Measurements from ENCODE around the gene UPK3A.
"Not testable (repeated sequence)": the region's sequence is repeated elsewhere in the genome, so short reads cannot be mapped to it uniquely, and the experiment has no call there.

The UPK3A gene

DNA sequence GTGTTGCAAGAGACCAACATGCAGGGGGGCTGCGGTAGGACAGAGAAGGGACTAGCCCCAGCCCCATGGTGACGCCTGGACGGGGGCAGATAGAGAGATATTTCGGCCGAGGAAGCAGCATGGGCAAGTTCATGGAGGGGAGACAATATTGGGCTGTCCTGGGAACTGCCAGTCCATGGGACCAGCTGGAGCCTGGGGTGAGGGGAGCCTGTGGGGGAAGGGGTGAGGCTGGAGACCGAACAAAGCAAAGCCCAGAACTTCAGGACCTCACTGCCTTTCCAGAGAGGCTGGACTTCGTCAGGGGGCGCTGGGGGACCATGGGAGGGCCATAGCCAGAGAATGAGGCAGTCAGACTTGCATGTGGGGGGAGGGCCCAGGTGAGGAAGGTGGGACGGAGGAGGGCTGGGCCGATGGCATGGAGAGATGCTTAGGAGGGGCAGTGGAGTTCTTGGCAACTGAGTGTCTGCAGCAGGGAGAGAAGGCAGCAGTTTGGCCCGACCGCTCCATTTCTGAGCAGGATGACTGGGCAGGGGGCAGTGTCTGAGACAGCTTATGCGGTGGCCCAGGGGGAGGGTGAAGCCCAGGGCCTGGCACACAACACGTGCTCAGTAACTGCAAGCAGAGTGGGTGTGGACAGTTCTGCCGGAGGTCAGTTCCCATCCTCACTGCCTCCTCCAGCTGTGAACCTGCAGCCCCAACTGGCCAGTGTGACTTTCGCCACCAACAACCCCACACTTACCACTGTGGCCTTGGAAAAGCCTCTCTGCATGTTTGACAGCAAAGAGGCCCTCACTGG, 712 bp downstream of the UPK3A start:
- DNase-seq, result no peak

DNA sequence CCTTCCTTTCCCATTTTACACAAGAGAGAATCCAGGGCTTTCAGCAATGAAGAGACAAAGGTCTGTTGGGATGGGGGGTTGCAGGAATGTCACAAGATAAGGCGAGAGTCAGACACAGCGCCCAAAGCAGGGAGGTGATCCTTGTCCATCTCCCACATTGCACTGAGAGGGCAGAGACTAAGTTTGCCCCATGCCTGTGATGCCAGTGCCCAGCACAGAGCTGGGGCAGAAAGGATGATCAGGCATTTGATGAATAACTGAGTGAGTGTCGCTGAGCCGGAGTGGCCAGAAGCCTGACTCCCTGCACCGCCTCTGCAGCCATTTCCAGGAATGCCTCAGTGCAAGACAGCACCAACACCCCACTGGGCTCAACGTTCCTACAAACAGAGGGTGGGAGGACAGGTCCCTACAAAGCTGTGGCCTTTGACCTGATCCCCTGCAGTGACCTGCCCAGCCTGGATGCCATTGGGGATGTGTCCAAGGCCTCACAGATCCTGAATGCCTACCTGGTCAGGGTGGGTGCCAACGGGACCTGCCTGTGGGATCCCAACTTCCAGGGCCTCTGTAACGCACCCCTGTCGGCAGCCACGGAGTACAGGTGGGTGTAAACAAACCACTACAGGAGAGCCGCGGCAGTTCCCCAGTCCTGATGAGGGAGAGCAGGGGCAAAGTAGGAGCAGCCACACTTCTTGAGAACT, 2.3 kb downstream of the UPK3A start:
- DNase-seq, result no peak

DNA sequence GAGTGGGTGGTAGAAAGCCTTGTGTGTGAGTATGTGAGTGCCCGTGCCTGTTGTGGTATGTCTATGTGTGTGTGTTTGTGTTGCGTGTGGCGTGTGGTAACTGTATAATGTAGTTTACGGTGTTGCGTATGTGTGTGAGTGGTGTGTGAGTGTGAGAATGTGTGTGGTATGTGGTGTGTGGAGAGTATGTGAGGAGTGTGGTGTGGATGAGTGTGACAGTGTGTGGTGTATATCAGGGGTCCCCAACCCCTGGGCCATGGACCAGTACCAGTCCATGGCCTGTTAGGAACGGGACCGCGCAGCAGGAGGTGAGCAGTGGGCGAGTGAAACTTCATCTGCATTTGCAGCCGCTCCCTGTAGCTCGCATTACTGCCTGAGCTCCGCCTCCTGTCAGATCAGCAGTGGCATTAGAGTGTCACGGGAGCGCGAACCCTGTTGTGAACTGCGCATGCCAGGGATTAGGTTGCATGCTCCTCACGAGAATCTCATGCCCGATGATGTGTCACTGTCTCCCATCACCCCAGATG, 5.7 kb downstream of the UPK3A start:
- DNase-seq, result no peak

DNA sequence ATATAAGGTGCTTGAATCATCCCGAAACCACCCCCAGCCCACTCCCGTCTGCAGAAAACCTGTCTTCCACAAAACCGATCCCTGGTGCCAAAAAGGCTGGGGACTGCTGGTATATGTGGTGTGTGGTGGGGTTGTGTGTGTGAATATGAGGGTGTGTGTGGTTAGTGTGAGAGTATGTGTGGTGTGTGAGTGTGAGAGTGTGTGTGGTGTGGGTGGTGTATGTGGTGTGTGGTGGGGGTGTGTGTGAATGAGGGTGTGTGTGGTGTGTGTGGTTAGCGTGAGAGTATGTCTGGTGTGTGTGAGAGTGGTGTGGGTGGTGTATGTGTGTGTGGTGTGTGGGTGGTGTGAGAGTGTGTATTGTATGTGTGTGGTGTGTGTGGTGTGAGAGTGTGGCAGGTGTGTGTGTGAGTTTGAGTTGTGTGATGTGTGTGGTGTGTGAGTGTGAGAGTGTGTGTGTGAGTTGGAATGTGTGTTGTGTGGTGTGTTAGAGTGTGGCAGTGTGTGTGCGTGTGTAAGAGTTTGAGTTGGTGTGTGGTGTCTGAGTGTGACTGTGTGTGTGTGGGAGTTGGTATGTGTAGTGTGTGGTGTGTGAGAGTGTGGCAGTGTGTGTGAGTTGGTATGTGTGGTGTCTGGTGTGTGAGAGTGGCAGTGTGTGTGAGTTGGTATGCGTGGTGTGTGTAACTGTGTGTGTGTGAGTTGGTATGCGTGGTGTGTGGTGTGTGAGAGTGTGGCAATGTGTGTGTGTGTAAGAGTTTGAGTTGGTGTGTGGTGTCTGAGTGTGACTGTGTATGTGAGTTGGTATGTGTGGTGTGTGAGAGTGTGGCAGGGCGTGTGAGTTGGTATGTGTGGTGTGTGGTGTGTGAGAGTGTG, 6.5 kb downstream of the UPK3A start:
- no peak for DNase-seq

DNA sequence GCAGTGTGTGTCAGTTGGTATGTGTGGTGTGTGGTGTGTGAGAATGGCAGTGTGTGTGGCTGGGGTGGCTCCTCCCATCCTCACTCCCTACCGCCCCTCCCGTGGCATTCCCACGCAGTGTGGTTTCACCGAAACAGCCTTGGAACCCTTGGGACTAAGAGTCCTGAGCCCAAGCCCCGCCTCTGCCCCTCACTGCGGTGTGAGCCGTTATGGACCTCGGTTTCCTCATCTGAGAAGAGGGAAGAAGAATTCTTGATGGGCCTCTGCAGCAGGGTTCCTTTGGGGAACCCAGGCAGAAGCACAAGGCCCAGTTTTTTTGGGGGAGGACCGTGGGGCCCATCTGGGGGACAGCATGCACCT, 7.2 kb downstream of the UPK3A start:
- DNase-seq, result no peak

DNA sequence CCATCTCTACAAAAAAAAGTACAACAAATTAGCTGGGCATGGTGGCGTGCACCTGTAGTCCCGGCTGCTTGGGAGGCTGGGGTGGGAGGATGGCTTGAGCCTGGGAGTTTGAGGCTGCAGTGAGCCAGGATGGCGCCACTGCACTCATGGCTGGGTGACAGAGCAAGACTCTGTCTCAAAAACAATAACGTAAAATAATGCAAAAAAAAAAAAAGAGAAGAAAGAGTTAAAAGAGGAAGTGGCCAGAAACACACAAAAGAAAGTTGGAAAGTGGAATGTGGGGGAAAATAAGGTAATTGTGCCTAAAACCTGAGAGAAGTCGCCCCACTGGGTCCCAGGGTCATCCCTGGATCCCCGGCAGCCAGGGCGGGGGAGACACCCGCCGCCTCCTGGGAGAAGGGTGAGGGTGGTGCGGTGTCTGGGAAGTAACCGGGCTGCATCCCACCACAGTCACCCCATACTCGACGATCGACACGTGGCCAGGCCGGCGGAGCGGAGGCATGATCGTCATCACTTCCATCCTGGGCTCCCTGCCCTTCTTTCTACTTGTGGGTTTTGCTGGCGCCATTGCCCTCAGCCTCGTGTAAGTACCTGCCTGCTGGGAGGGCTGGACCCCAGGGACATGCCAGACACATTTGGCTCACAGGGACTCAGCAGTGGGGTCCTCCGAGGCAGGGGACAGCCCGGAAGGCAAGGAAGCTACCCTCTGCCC, 8.1 kb downstream of the UPK3A start:
- no peak for DNase-seq

DNA sequence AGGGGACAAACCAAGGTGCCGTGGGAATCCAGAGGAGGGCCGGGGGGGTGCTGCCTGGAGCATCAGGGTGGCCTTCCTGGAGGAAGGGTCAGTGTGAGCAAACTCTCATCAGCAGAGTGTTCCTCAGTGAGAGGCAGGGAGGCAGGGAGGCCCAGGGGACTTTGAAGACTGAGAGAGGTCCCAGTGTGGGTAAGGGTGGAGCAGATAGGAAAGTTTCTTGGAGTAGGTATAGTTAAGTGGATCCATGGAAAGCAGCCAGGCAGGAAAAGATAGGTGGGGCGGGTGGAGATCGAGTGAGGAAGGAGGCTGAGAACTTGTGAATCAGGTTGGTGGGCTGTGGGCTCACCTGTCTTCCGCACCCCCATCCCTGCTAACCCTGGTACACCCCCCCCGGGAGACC, 9.3 kb downstream of the UPK3A start:
- no peak for DNase-seq

DNA sequence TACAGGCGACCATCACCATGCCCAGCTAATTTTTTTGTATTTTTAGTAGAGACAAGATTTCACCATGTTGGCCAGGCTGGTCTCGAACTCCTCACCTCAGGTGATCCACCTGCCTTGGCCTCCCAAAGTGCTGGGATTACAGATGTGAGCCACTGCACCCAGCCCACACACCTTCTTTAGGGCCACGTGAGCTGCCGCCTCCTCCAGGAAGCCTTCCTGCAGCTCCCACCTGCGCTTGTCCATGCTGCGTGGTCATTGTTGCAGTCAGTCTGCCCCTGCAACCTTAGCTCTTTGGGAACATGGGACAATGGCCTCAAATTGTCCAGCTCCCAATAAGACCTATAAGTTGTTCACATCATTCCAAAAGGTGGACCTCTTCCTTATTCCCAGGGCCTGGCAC, 10.3 kb downstream of the UPK3A start:
- DNase-seq, result not testable (repeated sequence)

DNA sequence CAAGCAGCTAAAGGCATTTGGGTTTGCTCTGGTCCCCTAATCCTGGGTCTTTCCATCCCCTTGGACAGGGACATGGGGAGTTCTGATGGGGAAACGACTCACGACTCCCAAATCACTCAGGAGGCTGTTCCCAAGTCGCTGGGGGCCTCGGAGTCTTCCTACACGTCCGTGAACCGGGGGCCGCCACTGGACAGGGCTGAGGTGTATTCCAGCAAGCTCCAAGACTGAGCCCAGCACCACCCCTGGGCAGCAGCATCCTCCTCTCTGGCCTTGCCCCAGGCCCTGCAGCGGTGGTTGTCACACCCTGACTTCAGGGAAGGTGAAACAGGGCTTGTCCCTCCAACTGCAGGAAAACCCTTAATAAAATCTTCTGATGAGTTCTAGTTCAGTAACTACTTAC, 10.7 kb downstream of the UPK3A start:
- DNase-seq, result no peak

DNA sequence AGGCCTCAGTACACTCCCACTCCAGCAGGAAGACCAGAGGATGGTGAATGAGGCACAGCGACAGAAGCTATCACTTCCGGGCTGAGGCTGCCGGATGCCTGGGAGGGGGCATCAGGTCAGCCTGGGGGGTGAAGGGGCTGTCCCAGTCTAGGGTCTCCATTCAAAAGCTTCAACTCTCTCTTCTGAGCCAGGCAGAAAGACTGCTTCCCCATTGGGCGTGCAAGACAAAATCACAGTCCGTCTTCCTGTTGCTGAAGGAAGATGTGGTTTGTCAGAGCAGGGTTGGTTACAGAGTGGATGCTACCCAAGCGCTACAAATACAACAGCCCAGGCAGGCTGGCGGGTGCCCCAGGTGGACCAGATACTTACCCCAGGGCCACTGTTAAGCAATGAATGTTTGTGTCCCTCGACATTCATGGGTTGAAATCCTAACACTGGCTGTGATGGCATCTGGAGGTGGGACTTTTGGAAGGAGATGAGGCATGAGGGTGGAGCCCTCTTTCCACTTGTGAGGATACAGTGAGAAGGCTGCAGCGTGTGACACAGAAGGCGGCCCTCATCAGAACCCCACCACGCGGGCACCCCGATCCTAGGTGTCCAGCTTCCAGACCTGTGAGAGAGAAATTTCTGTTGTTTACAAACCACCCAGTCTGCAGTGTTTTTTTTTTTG, 12.0 kb downstream of the UPK3A start:
- no peak for DNase-seq

DNA sequence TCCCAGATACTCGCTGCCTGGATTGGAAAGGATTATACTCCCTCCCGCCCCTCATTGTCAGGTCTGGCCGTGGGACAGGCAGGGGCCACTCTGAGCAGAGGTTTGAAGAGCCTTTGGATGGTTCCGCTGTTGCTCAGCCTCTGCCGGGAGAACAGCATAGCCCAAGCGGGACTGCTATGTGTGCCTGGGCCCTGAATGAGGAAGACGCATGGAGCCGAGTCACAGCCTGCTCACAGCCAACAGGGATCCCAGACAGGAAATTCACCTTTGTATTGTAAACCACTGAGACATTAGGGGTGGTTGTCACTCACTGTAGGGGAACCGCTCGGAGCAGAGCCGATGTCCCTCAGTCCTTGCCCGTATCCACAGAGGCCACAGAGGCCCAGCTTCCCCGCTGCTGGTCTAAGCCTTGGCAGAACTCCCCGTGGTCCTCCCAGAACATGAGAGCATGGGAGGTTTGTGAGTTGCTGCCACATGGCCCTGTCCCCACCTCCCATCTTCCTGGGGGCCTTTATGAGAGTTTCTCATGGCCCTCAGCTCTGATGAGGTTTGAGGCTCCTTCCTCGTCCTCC, 14.3 kb downstream of the UPK3A start:
- DNase-seq, result no peak

DNA sequence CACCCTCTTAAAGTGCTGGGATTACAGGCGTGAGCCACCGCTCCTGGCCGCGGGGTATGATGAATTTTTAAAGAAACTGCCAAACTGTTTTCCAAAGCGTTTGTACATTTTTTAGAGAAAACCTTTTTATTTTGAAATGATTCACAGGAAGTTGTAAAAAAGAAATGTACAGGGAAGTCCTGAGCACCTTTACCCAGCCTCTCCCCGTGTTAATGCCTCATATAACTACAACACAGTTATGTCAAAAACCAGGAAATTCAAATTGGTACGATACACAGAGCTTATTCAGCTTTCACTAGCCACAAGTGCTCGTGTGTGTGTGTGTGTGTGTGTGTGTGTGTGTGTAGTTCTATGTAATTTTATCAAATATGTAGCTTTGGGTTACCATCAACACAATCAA, 18.0 kb downstream of the UPK3A start:
- DNase-seq, result no peak

DNA sequence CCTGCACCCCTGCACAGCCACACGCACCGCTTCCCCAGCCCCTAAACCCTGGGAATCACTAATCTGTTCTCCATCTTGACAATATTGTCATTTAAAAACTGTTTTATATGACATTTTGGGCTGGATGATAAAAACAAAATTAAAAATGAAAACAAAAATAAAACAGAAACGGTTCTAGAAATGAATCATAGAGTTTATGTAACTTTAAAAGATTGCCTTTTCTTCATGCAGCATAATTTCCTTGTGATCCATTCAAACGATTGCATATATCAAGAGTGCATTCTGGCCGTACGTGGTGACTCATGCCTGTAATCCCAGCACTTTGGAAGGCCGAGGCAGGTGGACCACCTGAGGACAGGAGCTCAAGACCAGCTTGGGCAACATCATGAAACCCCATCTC, 18.4 kb downstream of the UPK3A start:
- no peak for DNase-seq

DNA sequence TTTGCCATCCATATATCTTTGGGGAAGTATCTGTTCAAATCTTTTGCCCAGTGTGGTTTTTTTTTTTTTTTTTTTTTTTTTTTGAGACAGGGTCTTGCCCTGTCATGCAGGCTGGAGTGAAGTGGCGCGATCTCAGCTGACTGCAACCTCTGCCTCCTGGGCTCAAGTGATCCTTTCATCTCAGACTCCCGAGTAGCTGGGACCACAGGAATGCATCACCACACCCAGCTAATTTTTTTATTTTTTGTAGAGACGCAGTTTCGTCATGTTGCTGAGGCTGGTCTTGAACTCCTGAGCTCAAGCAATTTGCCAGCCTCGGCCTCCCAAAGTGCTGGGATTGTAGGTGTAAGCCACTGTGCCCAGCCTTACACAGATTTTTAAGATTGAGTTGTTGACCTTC, 20.2 kb downstream of the UPK3A start:
- DNase-seq, result no peak

DNA sequence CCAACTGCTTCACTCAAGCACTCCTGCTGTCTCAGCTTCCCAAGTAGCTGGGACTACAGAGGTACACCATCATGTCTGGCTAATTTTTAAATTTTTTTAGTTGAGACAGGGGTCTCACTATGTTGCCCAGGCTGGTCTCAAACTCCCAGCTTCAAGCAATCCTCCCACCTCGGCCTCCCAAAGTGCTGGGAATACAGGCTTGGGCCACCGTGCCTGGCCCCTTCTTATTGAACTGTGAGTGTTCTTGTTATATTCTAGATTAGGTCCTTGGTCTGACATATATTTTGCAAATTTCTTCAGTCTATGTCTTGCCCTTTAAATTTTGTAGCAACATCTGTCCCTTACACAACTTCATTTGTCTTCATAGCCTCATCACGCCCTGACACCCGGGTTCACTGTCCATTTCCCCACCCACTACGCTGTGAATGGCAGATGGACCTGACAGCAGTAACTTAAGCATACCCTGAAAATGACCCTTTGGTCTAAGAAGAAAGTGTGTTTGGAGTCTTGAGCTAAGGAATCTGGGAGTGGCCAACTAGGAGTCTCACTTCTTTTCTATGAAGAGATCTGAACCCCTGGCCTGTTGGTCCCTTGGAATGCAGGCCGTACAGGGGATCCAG, 20.8 kb downstream of the UPK3A start:
- DNase-seq, result no peak

DNA sequence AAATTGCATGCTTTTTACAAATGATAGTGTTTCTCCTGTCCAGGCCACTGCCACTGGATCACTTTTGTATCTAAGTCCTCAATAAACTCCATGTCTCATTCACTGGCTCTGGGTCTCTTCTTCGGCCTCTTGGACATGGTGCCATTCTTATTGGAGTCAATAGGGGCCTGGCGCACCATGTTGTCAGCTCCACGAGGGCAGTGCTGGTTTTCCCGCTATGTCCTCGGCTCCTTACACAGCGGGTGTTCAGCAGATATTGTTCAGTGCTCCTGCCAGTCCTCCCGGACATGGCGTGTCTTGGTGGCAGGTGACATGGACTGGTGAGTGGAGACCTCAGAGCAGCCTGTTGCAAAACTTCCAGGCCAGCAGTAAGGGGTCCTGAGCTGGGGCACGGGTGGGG, 21.4 kb downstream of the UPK3A start:
- DNase-seq, result no peak

DNA sequence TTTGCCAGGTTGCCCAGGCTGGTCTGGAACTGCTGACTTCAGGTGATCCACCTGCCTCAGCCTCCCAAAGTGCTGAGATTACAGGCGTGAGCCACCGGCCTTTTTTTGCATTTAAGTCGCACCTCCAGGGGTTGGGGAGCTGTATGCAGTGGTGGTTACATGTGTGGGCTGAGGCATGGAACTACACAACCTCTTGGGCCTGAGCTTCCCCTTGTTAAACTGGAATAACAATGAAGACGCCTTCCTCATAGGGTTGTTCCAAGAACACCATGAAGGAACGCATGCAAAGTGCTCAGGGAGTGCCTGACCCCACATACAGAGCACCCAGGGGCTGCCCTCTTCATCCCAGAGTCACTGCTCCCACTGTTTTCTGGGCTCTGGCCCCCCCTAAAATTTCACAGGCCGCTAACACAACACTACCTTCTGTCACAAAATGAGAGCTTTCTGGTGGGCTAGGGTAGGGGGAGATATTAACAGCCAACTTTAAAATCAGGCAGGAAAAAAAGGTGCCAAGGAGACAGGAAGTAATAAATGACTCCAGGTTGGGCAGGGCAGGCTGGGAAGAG, 23.7 kb downstream of the UPK3A start:
- no peak for DNase-seq

DNA sequence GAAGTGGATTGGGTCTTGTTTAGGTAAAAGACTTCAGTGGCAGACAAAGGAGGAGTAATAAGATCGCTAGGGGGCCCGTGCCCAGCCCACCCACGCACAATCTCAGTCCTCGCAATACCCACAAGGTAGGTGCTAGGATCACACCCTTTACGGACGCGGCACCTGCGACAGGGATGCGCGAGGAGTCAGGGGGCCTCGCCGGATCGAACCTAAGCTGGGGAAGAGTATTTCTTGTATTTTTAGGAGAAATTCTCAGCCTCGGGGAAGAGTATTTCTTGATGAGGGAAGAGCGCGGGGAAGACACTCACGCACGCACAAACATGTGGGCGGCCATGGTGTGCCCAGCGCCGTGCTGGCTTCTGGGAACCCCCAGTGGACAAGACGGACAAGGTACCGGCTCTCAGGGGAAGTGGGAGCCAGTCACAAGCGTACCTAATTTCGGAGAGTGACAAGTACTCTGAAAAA, 24.2 kb downstream of the UPK3A start:
- DNase-seq, result no peak

DNA sequence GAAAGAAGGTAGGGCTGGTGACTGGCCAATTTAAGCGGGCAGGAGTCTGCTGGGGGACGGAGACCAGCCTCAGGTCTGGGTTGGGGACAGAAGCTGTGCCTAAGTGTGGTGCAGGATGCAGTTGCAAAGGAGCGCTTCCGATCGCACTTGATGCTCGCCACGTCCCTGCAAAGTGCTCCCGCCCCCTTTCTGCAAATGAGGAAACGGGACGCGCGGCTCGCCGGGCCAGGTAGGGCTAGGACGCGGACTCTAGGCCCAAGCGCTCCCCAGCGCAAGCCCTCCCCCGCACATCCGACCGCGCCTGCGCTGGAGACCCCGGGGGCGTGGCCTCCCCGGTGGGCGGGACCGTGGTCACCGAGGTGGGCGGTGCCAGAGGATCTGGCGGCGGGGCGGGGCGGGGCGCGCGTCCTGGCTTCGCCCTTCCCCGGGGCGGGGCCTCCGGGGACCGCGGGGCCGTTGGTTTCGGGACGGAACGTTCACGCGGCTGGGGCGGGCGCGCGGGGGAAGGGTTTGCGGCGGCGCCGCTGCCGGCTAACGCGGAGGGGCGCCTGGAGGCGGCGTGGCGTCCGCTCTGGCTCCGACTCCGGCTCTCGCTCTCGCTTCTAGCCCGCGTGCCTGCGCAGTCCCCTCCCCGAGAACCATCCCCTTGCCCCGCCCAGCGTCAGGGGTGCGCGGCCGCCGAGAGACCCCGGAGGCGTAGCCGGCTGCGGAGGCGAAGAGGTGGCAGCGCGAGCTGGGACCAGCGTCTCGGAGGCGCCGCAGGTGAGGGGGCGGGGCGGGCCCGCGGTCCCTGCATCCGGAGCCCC, 24.9 kb downstream of the UPK3A start, which contains the start of gene FAM118A:
Gene FAM118A (plus strand): TSS at position 513 of the 806 bp plus-strand sequence. CDS start 12,446 bp downstream, outside the sequence.
- peak; percentile 85 to 90 for DNase-seq
